Activated CD8-positive, alpha-beta T cell treated with anti-CD3 and anti-CD28 coated beads for 36 hours (primary cell): Measurements from ENCODE around the gene RASD2. TPM values are rescaled to one million over a fixed set of nuclear protein-coding genes. Genes with fewer than 3 reads are reported as not detected.
A peak's percentile ranks its signal among the peaks of the same experiment; 100 is the strongest.

Source experiments
- ATAC-seq: fragments of 200-7000 bp; cut with Tn5 transposase; one replicate; pipeline ENCODE4 v1.10.0; 2021; ENCODE audit warnings: mild to moderate bottlenecking, moderate library complexity
- CTCF ChIA-PET: fragments of 350-600 bp; sonication (Branson Sonifier 250); formaldehyde crosslinking; loops from one replicate; lab custom pipeline; 2021; ENCODE audit warnings: antibody characterized with exemption; lab: Charles Lee
- POLR2A ChIA-PET: fragments of 350-600 bp; sonication (Branson Sonifier 250); formaldehyde crosslinking; loops from one replicate; lab custom pipeline; 2021; ENCODE audit warnings: antibody characterized with exemption; lab: Charles Lee
- DNase-seq: peaks from one replicate; pipeline ENCODE4 v3.0.0-alpha.2; 2020
- H3K27ac Mint-ChIP-seq: one replicate; pipeline ENCODE4 v1.8.0; 2021; ENCODE audit warnings: mild to moderate bottlenecking, mixed read lengths
- H3K27me3 Mint-ChIP-seq: one replicate; pipeline ENCODE4 v1.8.0; 2021; ENCODE audit warnings: mixed read lengths
- H3K36me3 Mint-ChIP-seq: one replicate; pipeline ENCODE4 v1.8.0; 2021; ENCODE audit warnings: low read depth, mixed read lengths
- H3K4me1 Mint-ChIP-seq: one replicate; pipeline ENCODE4 v1.8.0; 2021; ENCODE audit warnings: low read depth, mixed read lengths
- H3K4me3 Mint-ChIP-seq: one replicate; pipeline ENCODE4 v1.8.0; 2021; ENCODE audit warnings: mild to moderate bottlenecking, moderate library complexity, mixed read lengths
- H3K9me3 Mint-ChIP-seq: one replicate; pipeline ENCODE4 v1.8.0; 2021; ENCODE audit warnings: mixed read lengths
- CTCF ChIP-seq: fragments of 200-600 bp; IDR thresholded peaks from one replicate; pipeline ENCODE4 v1.8.0; 2022; ENCODE audit warnings: antibody characterized with exemption, mild to moderate bottlenecking
- intact Hi-C: fragments of 100-400 bp; cut with micrococcal nuclease; formaldehyde crosslinking; loops from one replicate; pipeline ENCODE4 v1.10.0; 2022
- total RNA-seq, 2 experiments: library from RNA; stranded (reverse); gene quantifications; one replicate each; pipeline ENCODE4 v1.2.3, GENCODE V29; 2021

Gene RASD2
- total RNA-seq, 2 experiments from 2014 or later = not detected

GRCh38 chr22:35543702-35544101, 3.1 kb downstream of the RASD2 start:
- Mint-ChIP-seq H3K27ac (no peak overlapping the region), H3K4me3 (no peak overlapping the region), H3K27me3 (peaks cover 29% of the 10 kb centered on the region), H3K9me3 (no peaks in the 10 kb centered on the region), H3K36me3 (no peaks in the 10 kb centered on the region), H3K4me1 (peaks cover 4% of the 10 kb centered on the region)
- intact Hi-C loops = no loop called here
- CTCF ChIA-PET = no interaction called here
- DNase-seq (no peak), ATAC-seq (no peak)
- POLR2A ChIA-PET = no interaction called here
- no peak for TF ChIP-seq CTCF

GRCh38 chr22:35544189-35544588, 3.6 kb downstream of the RASD2 start:
- no peak overlapping the region for H3K4me3 Mint-ChIP-seq
- H3K27me3 Mint-ChIP-seq = peaks cover 29% of the 10 kb centered on the region
- CTCF ChIA-PET = interaction anchor here (1.0 kb wide), 1 partner anchor 39 kb away, joined by 3 read pairs; no protein-coding TSS in a partner anchor
- ATAC-seq = peak; percentile 57
- no peaks in the 10 kb centered on the region for H3K9me3 Mint-ChIP-seq
- intact Hi-C loops = no loop called here
- no peak overlapping the region for H3K27ac Mint-ChIP-seq
- H3K36me3 Mint-ChIP-seq = no peaks in the 10 kb centered on the region
- TF ChIP-seq CTCF = no peak
- peak; percentile 39 for DNase-seq
- H3K4me1 Mint-ChIP-seq = peaks cover 4% of the 10 kb centered on the region
- POLR2A ChIA-PET = no interaction called here

GRCh38 chr22:35544827-35545226, 4.2 kb downstream of the RASD2 start:
- ChIA-PET POLR2A (interaction anchor here (1.2 kb wide), 1 partner anchor 104 kb away, joined by 3 read pairs; the partner anchor contains the start of gene APOL6), CTCF (interaction anchor here (1.0 kb wide), 1 partner anchor 38 kb away, joined by 3 read pairs; no protein-coding TSS in a partner anchor)
- no peak for TF ChIP-seq CTCF
- Mint-ChIP-seq H3K27me3 (peaks cover 29% of the 10 kb centered on the region), H3K27ac (no peak overlapping the region), H3K9me3 (no peaks in the 10 kb centered on the region), H3K4me3 (no peak overlapping the region), H3K36me3 (no peaks in the 10 kb centered on the region), H3K4me1 (no peaks in the 10 kb centered on the region)
- ATAC-seq (no peak), DNase-seq (no peak)
- intact Hi-C loops = no loop called here

- TF ChIP-seq CTCF = no peak
- ATAC-seq = no peak
- CTCF ChIA-PET = no interaction called here
- H3K9me3 Mint-ChIP-seq = no peaks in the 10 kb centered on the region
- no peak overlapping the region for H3K4me3 Mint-ChIP-seq
- H3K4me1 Mint-ChIP-seq = no peaks in the 10 kb centered on the region
- peaks cover 22% of the 10 kb centered on the region for H3K27me3 Mint-ChIP-seq
- intact Hi-C loops = no loop called here
- DNase-seq = no peak
- POLR2A ChIA-PET = no interaction called here
- H3K27ac Mint-ChIP-seq = no peak overlapping the region
- no peaks in the 10 kb centered on the region for H3K36me3 Mint-ChIP-seq
These were observed 6.3 kb downstream of the RASD2 start for GRCh38 chr22:35546886-35547285.

GRCh38 chr22:35547987-35548721, 7.5 kb downstream of the RASD2 start:
- peak; percentile 14 for TF ChIP-seq CTCF
- intact Hi-C loops = no loop called here
- ChIA-PET POLR2A (no interaction called here), CTCF (no interaction called here)
- Mint-ChIP-seq H3K4me1 (peaks cover 7% of the 10 kb centered on the region), H3K4me3 (no peak overlapping the region), H3K36me3 (no peaks in the 10 kb centered on the region), H3K27ac (no peak overlapping the region), H3K9me3 (no peaks in the 10 kb centered on the region), H3K27me3 (peaks cover 12% of the 10 kb centered on the region)
- ATAC-seq (no peak), DNase-seq (no peak)
